ENCODE measurements around the gene METTL2B. TPM values are rescaled to one million over a fixed set of nuclear protein-coding genes. Genes with fewer than 3 reads are reported as not detected.
A peak's percentile ranks its signal among the peaks of the same experiment; 100 is the strongest.
"Not testable (repeated sequence)": the region's sequence is repeated elsewhere in the genome, so short reads cannot be mapped to it uniquely, and the experiment has no call there.

The METTL2B gene
- polyA plus RNA-seq, 4 donors: 7.4 to 21.3 (median 11.2) TPM

DNA sequence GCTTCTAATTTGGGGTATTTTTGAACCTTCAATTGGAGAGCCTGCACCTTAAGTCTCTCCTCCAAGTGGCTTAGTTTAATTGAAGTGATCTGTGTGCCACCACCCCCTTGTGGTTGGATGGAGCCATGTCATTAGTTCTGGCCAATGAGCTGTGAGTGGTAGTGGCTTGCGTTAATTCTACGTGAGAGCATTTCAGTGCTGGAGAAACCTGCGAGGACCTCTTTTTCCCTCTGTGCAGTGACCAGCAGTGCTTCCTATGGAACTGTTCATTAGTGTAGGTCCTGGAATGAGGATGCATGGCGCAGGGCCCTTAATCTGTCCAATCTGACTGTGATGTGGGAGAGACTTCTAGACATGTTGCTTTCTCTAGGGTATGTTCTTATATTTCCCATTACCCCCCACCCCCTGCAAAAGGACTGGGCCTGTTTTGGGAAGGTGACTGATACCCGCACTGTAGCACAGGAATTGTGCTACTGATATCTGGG lies 17.1 kb upstream of the METTL2B start:
- FAIRE-seq (no peak), DNase-seq (peak; percentile 80 to 86)
- WGBS, 3 donors: 21 to 35% (median 31%) methylated on average over 5 of the region's 5 CpGs
- H3K4me1 ChIP-seq (ENCODE audit: control insufficient read depth in 3 of 3, insufficient read depth in 2 of 3, low read depth in 1 of 3, low read length in 2 of 3): peaks cover 0 to 15% (median 4%) of the 10 kb centered on the region in 3 donors
- H3K27me3 ChIP-seq (ENCODE audit: control insufficient read depth in 3 of 3, insufficient read depth in 3 of 3, low read length in 3 of 3): no peaks in the 10 kb centered on the region
- H3K4me3 ChIP-seq (ENCODE audit: low read depth in 1 of 3, low read length in 3 of 3): no peak overlapping the region
- H3K36me3 ChIP-seq (ENCODE audit: control insufficient read depth in 3 of 3, insufficient read depth in 2 of 3, low read depth in 1 of 3, low read length in 3 of 3): peaks cover 0 to 8% (median 0%) of the 10 kb centered on the region in 3 donors
- no peaks in the 10 kb centered on the region for H3K9me3 ChIP-seq (ENCODE audit: control insufficient read depth in 2 of 2, insufficient read depth in 1 of 2, low read depth in 1 of 2, low read length in 1 of 2)
- no peak overlapping the region for H3K27ac ChIP-seq (ENCODE audit: low read depth in 1 of 3, low read length in 2 of 3)

GRCh38 chr7:128462460-128462859 lies 14.1 kb upstream of the METTL2B start:
- no peak for DNase-seq
- H3K27me3 ChIP-seq (ENCODE audit: control insufficient read depth in 3 of 3, insufficient read depth in 3 of 3, low read length in 3 of 3): no peaks in the 10 kb centered on the region
- 78 to 90% (median 89%) methylated on average over 5 of the region's 5 CpGs for WGBS, 3 donors
- peaks cover 0 to 4% (median 2%) of the 10 kb centered on the region in 3 donors for H3K4me1 ChIP-seq (ENCODE audit: control insufficient read depth in 3 of 3, insufficient read depth in 2 of 3, low read depth in 1 of 3, low read length in 2 of 3)
- no peak for FAIRE-seq
- no peak overlapping the region for H3K27ac ChIP-seq (ENCODE audit: low read depth in 1 of 3, low read length in 2 of 3)
- no peaks in the 10 kb centered on the region for H3K9me3 ChIP-seq (ENCODE audit: control insufficient read depth in 2 of 2, insufficient read depth in 1 of 2, low read depth in 1 of 2, low read length in 1 of 2)
- H3K4me3 ChIP-seq (ENCODE audit: low read depth in 1 of 3, low read length in 3 of 3): no peak overlapping the region
- peaks cover 0 to 3% (median 0%) of the 10 kb centered on the region in 3 donors for H3K36me3 ChIP-seq (ENCODE audit: control insufficient read depth in 3 of 3, insufficient read depth in 2 of 3, low read depth in 1 of 3, low read length in 3 of 3)

DNA sequence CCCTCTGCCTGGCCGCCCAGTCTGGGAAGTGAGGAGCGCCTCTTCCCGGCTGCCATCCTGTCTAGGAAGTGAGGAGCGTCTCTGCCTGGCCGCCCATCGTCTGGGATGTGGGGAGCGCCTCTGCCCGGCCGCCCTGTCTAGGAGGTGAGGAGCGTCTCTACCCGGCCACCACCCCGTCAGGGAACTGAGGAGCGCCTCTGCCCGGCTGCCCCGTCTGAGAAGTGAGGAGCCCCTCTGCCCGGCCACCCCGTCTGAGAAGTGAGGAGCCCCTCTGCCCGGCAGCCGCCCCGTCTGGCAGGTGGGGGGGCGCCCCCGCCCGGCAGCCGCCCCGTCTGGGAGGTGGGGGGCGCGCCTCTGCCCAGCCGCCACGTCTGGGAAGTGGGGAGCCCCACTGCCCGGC lies 13.2 kb upstream of the METTL2B start:
- not testable (repeated sequence) for H3K27me3 ChIP-seq (ENCODE audit: control insufficient read depth in 3 of 3, insufficient read depth in 3 of 3, low read length in 3 of 3); H3K36me3 ChIP-seq (ENCODE audit: control insufficient read depth in 3 of 3, insufficient read depth in 2 of 3, low read depth in 1 of 3, low read length in 3 of 3); H3K4me1 ChIP-seq (ENCODE audit: control insufficient read depth in 3 of 3, insufficient read depth in 2 of 3, low read depth in 1 of 3, low read length in 2 of 3); H3K27ac ChIP-seq (ENCODE audit: low read depth in 1 of 3, low read length in 2 of 3); H3K4me3 ChIP-seq (ENCODE audit: low read depth in 1 of 3, low read length in 3 of 3); H3K9me3 ChIP-seq (ENCODE audit: control insufficient read depth in 2 of 2, insufficient read depth in 1 of 2, low read depth in 1 of 2, low read length in 1 of 2); FAIRE-seq; DNase-seq
- WGBS, 3 donors: 93 to 94% (median 94%) methylated on average over 20 to 30 of the region's 30 CpGs

- H3K4me1 ChIP-seq (ENCODE audit: control insufficient read depth in 3 of 3, insufficient read depth in 2 of 3, low read depth in 1 of 3, low read length in 2 of 3); FAIRE-seq; H3K27me3 ChIP-seq (ENCODE audit: control insufficient read depth in 3 of 3, insufficient read depth in 3 of 3, low read length in 3 of 3); H3K36me3 ChIP-seq (ENCODE audit: control insufficient read depth in 3 of 3, insufficient read depth in 2 of 3, low read depth in 1 of 3, low read length in 3 of 3); DNase-seq; H3K27ac ChIP-seq (ENCODE audit: low read depth in 1 of 3, low read length in 2 of 3); H3K9me3 ChIP-seq (ENCODE audit: control insufficient read depth in 2 of 2, insufficient read depth in 1 of 2, low read depth in 1 of 2, low read length in 1 of 2); H3K4me3 ChIP-seq (ENCODE audit: low read depth in 1 of 3, low read length in 3 of 3): not testable (repeated sequence)
- WGBS, 3 donors: 59 to 74% (median 74%) methylated on average over 7 of the region's 8 CpGs
Observed at GRCh38 chr7:128463933-128464332, 12.6 kb upstream of the METTL2B start.

GRCh38 chr7:128466871-128467270 lies 9.7 kb upstream of the METTL2B start:
- not testable (repeated sequence) for H3K27me3 ChIP-seq (ENCODE audit: control insufficient read depth in 3 of 3, insufficient read depth in 3 of 3, low read length in 3 of 3); DNase-seq; H3K4me3 ChIP-seq (ENCODE audit: low read depth in 1 of 3, low read length in 3 of 3); H3K36me3 ChIP-seq (ENCODE audit: control insufficient read depth in 3 of 3, insufficient read depth in 2 of 3, low read depth in 1 of 3, low read length in 3 of 3); H3K27ac ChIP-seq (ENCODE audit: low read depth in 1 of 3, low read length in 2 of 3); H3K9me3 ChIP-seq (ENCODE audit: control insufficient read depth in 2 of 2, insufficient read depth in 1 of 2, low read depth in 1 of 2, low read length in 1 of 2); H3K4me1 ChIP-seq (ENCODE audit: control insufficient read depth in 3 of 3, insufficient read depth in 2 of 3, low read depth in 1 of 3, low read length in 2 of 3); FAIRE-seq

- Histone ChIP-seq H3K36me3 (ENCODE audit: control insufficient read depth in 3 of 3, insufficient read depth in 2 of 3, low read depth in 1 of 3, low read length in 3 of 3) (peaks cover 0 to 11% (median 0%) of the 10 kb centered on the region in 3 donors), H3K4me3 (ENCODE audit: low read depth in 1 of 3, low read length in 3 of 3) (peak overlapping the region; percentile 67 to 93 (median 74)), H3K27ac (ENCODE audit: low read depth in 1 of 3, low read length in 2 of 3) (peak overlapping the region; percentile 79 to 88 (median 85))
- DNase-seq; FAIRE-seq; H3K4me1 ChIP-seq (ENCODE audit: control insufficient read depth in 3 of 3, insufficient read depth in 2 of 3, low read depth in 1 of 3, low read length in 2 of 3); H3K27me3 ChIP-seq (ENCODE audit: control insufficient read depth in 3 of 3, insufficient read depth in 3 of 3, low read length in 3 of 3); H3K9me3 ChIP-seq (ENCODE audit: control insufficient read depth in 2 of 2, insufficient read depth in 1 of 2, low read depth in 1 of 2, low read length in 1 of 2): not testable (repeated sequence)
- WGBS, 3 donors: 0 to 4% (median 4%) methylated on average over 4 of the region's 4 CpGs
Observed at GRCh38 chr7:128477336-128477690, 765 bp downstream of the METTL2B start.

- FAIRE-seq; H3K9me3 ChIP-seq (ENCODE audit: control insufficient read depth in 2 of 2, insufficient read depth in 1 of 2, low read depth in 1 of 2, low read length in 1 of 2); H3K4me1 ChIP-seq (ENCODE audit: control insufficient read depth in 3 of 3, insufficient read depth in 2 of 3, low read depth in 1 of 3, low read length in 2 of 3); H3K27me3 ChIP-seq (ENCODE audit: control insufficient read depth in 3 of 3, insufficient read depth in 3 of 3, low read length in 3 of 3); H3K4me3 ChIP-seq (ENCODE audit: low read depth in 1 of 3, low read length in 3 of 3); DNase-seq; H3K27ac ChIP-seq (ENCODE audit: low read depth in 1 of 3, low read length in 2 of 3): not testable (repeated sequence)
- 81 to 92% (median 83%) methylated on average over 3 of the region's 4 CpGs for WGBS, 3 donors
- peaks cover 0 to 16% (median 0%) of the 10 kb centered on the region in 3 donors for H3K36me3 ChIP-seq (ENCODE audit: control insufficient read depth in 3 of 3, insufficient read depth in 2 of 3, low read depth in 1 of 3, low read length in 3 of 3)
Observed at GRCh38 chr7:128479082-128479481, 2.5 kb downstream of the METTL2B start.

- not testable (repeated sequence) for FAIRE-seq; H3K4me1 ChIP-seq (ENCODE audit: control insufficient read depth in 3 of 3, insufficient read depth in 2 of 3, low read depth in 1 of 3, low read length in 2 of 3); H3K27ac ChIP-seq (ENCODE audit: low read depth in 1 of 3, low read length in 2 of 3); H3K9me3 ChIP-seq (ENCODE audit: control insufficient read depth in 2 of 2, insufficient read depth in 1 of 2, low read depth in 1 of 2, low read length in 1 of 2); H3K4me3 ChIP-seq (ENCODE audit: low read depth in 1 of 3, low read length in 3 of 3); DNase-seq; H3K27me3 ChIP-seq (ENCODE audit: control insufficient read depth in 3 of 3, insufficient read depth in 3 of 3, low read length in 3 of 3)
- WGBS, 3 donors: 64 to 82% (median 82%) methylated on average over 6 of the region's 6 CpGs
- peaks cover 0 to 14% (median 0%) of the 10 kb centered on the region in 3 donors for H3K36me3 ChIP-seq (ENCODE audit: control insufficient read depth in 3 of 3, insufficient read depth in 2 of 3, low read depth in 1 of 3, low read length in 3 of 3)
Observed at GRCh38 chr7:128488134-128488533, 11.6 kb downstream of the METTL2B start.

DNA sequence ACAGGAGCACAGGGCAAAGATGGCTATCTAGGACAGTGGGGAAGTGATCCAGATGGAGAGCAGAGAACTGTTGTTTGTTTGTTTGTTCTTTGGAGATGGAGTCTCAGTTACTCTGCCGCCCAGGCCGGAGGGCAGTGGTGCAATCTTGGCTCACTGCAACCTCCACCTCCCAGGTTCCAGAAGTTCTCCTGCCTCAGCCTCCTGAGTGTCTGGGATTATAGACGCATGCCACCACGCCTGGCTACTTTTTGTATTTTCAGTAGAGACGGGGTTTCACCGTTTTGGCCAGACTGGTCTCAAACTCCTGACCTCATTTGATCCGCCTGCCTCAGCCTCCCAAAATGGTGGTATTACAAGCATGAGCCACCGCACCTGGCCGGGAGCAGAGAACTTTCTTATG lies 20.9 kb downstream of the METTL2B start:
- no peak overlapping the region for H3K27ac ChIP-seq (ENCODE audit: low read depth in 1 of 3, low read length in 2 of 3)
- H3K36me3 ChIP-seq (ENCODE audit: control insufficient read depth in 3 of 3, insufficient read depth in 2 of 3, low read depth in 1 of 3, low read length in 3 of 3): peaks cover 0 to 50% (median 2%) of the 10 kb centered on the region in 3 donors
- 96 to 97% (median 96%) methylated on average over 9 of the region's 9 CpGs for WGBS, 3 donors
- no peak overlapping the region for H3K4me3 ChIP-seq (ENCODE audit: low read depth in 1 of 3, low read length in 3 of 3)
- H3K27me3 ChIP-seq (ENCODE audit: control insufficient read depth in 3 of 3, insufficient read depth in 3 of 3, low read length in 3 of 3): no peaks in the 10 kb centered on the region
- DNase-seq: no peak
- no peaks in the 10 kb centered on the region for H3K4me1 ChIP-seq (ENCODE audit: control insufficient read depth in 3 of 3, insufficient read depth in 2 of 3, low read depth in 1 of 3, low read length in 2 of 3)
- H3K9me3 ChIP-seq (ENCODE audit: control insufficient read depth in 2 of 2, insufficient read depth in 1 of 2, low read depth in 1 of 2, low read length in 1 of 2): no peaks in the 10 kb centered on the region
- no peak for FAIRE-seq
